Measurements from ENCODE around the gene FBXO21.

- TF ChIP-seq CTCF (IDR thresholded peaks at IDR 0.05) (no peak), REST (IDR thresholded peaks at IDR 0.05; ENCODE audit: insufficient read depth in 1 of 2, low read depth in 2 of 2, low read length in 1 of 2) (no peak), POLR2AphosphoS5 (IDR thresholded peaks at IDR 0.05; ENCODE audit: low read depth, low read length) (no peak), TCF7L2 (IDR thresholded peaks at IDR 0.05; ENCODE audit: low read depth, low read length) (no peak), SIN3A (IDR thresholded peaks at IDR 0.05; ENCODE audit: borderline replicate concordance, insufficient read depth, low read depth, low read length) (no peak)
Observed at GRCh38 chr12:117208811-117209455, 18.7 kb upstream of the FBXO21 start.
